GM12801 (cell line): Measurements from ENCODE around the gene PLPP1.

ENCODE experiments used
- CTCF ChIP-seq: IDR thresholded peaks from one replicate; pipeline ENCODE4 v1.5.1; 2011; ENCODE audit warnings: control low read depth; ENCODE audit not compliant: insufficient read length; ENCODE audit errors: extremely low read depth

PLPP1 gene

GRCh38 chr5:55511010-55511409 is 23.8 kb downstream of the PLPP1 start:
- TF ChIP-seq CTCF: no peak

GRCh38 chr5:55510523-55510880 is 24.3 kb downstream of the PLPP1 start:
- TF ChIP-seq CTCF: no peak

GRCh38 chr5:55509796-55510522 is 24.8 kb downstream of the PLPP1 start:
- TF ChIP-seq CTCF: no peak

- no peak for TF ChIP-seq CTCF
These were observed 25.7 kb downstream of the PLPP1 start for GRCh38 chr5:55509097-55509496.

- no peak for TF ChIP-seq CTCF
These were observed 27.2 kb downstream of the PLPP1 start for GRCh38 chr5:55507574-55507973.

- no peak for TF ChIP-seq CTCF
These were observed 32.0 kb downstream of the PLPP1 start for GRCh38 chr5:55502759-55503158.

GRCh38 chr5:55498457-55498856 is 36.3 kb downstream of the PLPP1 start:
- no peak for TF ChIP-seq CTCF
